ENCODE results near the gene SHCBP1L. TPM values are rescaled to one million over a fixed set of nuclear protein-coding genes. Genes with fewer than 3 reads are reported as not detected.
"Not testable (repeated sequence)": the region's sequence is repeated elsewhere in the genome, so short reads cannot be mapped to it uniquely, and the experiment has no call there.

The SHCBP1L gene
- total RNA-seq, 1 donor from 2014 or later, result under 0.01 TPM

DNA sequence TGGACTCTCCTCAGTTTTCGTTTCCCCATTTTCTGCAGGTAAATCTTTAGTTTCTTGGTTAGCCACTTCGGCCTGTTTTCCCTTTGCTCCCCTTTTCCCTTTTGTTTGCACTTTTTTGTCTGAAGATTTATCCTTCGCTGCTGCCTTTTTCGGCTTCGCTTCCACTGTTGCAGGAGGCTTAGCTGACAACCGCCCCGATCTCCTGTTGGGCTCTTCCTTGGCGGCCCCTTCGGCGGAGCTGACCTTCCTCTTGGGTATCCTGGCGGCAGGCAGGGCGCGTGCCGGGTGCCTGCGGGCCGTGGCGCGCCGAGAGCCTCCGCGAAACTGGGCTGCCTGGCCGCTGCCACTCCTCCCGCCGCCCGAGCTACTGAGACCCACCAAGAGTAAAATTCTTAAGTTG lies 10.8 kb downstream of the SHCBP1L start:
- not testable (repeated sequence) for H3K27ac ChIP-seq (ENCODE audit: low read depth, low read length); H3K36me3 ChIP-seq (ENCODE audit: control insufficient read depth in 3 of 3, insufficient read depth in 3 of 3, low read length in 3 of 3); H3K9me3 ChIP-seq (ENCODE audit: control insufficient read depth in 3 of 3, low read length in 3 of 3); H3K27me3 ChIP-seq (ENCODE audit: control insufficient read depth in 3 of 3, insufficient read depth in 3 of 3, low read length in 3 of 3); H3K4me3 ChIP-seq (ENCODE audit: low read length in 3 of 3); H3K4me1 ChIP-seq (ENCODE audit: control insufficient read depth in 3 of 3, insufficient read depth in 3 of 3, low read length in 3 of 3); H3K9ac ChIP-seq (ENCODE audit: low read depth in 1 of 3, low read length in 3 of 3)

DNA sequence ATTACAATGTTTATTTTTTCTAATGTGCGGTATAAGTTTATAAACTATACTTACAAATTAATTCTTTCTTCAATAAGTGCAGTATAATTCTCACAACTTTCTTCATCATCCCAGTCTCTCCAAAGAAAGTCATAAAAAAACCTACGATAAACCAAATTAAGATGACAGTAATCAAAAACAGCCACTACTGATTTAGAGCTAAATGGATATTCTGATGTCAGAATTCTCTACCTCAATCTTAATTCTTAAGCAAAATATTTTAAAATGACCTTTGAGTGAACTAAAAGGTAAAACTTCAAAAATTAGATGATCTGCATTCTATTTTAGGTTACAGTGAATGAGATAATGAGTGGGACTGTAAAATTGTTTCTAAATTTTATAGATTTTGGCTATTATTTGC lies 13.6 kb downstream of the SHCBP1L start:
- no peak overlapping the region for H3K4me3 ChIP-seq (ENCODE audit: low read length in 3 of 3)
- no peaks in the 10 kb centered on the region for H3K9me3 ChIP-seq (ENCODE audit: control insufficient read depth in 3 of 3, low read length in 3 of 3)
- no peaks in the 10 kb centered on the region for H3K4me1 ChIP-seq (ENCODE audit: control insufficient read depth in 3 of 3, insufficient read depth in 3 of 3, low read length in 3 of 3)
- peaks cover 0 to 7% (median 0%) of the 10 kb centered on the region in 3 donors for H3K27me3 ChIP-seq (ENCODE audit: control insufficient read depth in 3 of 3, insufficient read depth in 3 of 3, low read length in 3 of 3)
- no peak overlapping the region for H3K9ac ChIP-seq (ENCODE audit: low read depth in 1 of 3, low read length in 3 of 3)
- no peak overlapping the region for H3K27ac ChIP-seq (ENCODE audit: low read depth, low read length)
- H3K36me3 ChIP-seq (ENCODE audit: control insufficient read depth in 3 of 3, insufficient read depth in 3 of 3, low read length in 3 of 3), result no peaks in the 10 kb centered on the region

DNA sequence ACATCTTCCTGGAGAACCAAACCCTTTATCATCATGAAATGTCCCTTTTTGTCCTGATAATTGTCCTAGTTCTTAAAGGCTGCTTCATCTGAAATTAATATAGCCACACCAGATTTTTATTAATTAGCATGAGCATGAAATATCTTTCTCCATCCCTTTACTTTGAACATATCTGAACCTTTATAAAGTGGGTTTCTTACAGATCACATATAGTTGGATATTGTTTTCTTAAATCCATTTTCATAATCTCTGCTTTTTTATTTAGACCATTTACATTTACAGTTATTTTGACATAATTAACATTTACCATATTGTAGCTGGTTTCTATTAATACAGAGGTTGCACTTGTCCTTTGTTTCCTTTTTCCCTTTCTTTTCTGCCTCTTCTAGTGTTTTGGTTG lies 17.2 kb downstream of the SHCBP1L start:
- Histone ChIP-seq H3K36me3 (ENCODE audit: control insufficient read depth in 3 of 3, insufficient read depth in 3 of 3, low read length in 3 of 3) (no peaks in the 10 kb centered on the region), H3K27me3 (ENCODE audit: control insufficient read depth in 3 of 3, insufficient read depth in 3 of 3, low read length in 3 of 3) (peaks cover 0 to 2% (median 0%) of the 10 kb centered on the region in 3 donors), H3K4me1 (ENCODE audit: control insufficient read depth in 3 of 3, insufficient read depth in 3 of 3, low read length in 3 of 3) (no peaks in the 10 kb centered on the region), H3K4me3 (ENCODE audit: low read length in 3 of 3) (no peak overlapping the region), H3K9me3 (ENCODE audit: control insufficient read depth in 3 of 3, low read length in 3 of 3) (peaks cover 0 to 3% (median 0%) of the 10 kb centered on the region in 3 donors), H3K27ac (ENCODE audit: low read depth, low read length) (no peak overlapping the region), H3K9ac (ENCODE audit: low read depth in 1 of 3, low read length in 3 of 3) (no peak overlapping the region)

DNA sequence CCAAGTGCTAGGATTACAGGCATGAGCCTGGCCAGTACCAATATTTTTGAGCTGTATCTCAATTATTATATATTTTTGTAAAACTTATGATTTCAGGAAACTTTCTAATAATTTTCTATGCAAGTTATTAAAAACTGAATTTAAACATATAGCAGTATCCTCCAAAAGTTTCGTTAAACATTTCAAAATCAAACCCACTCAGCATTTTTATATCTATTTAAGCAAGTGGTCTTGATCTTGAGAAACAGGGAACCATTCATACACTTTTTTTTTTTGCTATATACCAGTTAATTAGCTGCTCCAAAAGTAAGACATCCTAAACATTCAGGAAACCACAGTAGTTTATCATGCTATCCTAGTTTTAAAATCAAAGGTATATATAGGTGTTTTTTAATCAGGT lies 22.0 kb downstream of the SHCBP1L start:
- no peak overlapping the region for H3K9ac ChIP-seq (ENCODE audit: low read depth in 1 of 3, low read length in 3 of 3)
- H3K27me3 ChIP-seq (ENCODE audit: control insufficient read depth in 3 of 3, insufficient read depth in 3 of 3, low read length in 3 of 3), result no peaks in the 10 kb centered on the region
- no peak overlapping the region for H3K4me3 ChIP-seq (ENCODE audit: low read length in 3 of 3)
- no peak overlapping the region for H3K27ac ChIP-seq (ENCODE audit: low read depth, low read length)
- H3K9me3 ChIP-seq (ENCODE audit: control insufficient read depth in 3 of 3, low read length in 3 of 3), result peaks cover 0 to 3% (median 0%) of the 10 kb centered on the region in 3 donors
- H3K4me1 ChIP-seq (ENCODE audit: control insufficient read depth in 3 of 3, insufficient read depth in 3 of 3, low read length in 3 of 3), result no peaks in the 10 kb centered on the region
- H3K36me3 ChIP-seq (ENCODE audit: control insufficient read depth in 3 of 3, insufficient read depth in 3 of 3, low read length in 3 of 3), result no peaks in the 10 kb centered on the region

DNA sequence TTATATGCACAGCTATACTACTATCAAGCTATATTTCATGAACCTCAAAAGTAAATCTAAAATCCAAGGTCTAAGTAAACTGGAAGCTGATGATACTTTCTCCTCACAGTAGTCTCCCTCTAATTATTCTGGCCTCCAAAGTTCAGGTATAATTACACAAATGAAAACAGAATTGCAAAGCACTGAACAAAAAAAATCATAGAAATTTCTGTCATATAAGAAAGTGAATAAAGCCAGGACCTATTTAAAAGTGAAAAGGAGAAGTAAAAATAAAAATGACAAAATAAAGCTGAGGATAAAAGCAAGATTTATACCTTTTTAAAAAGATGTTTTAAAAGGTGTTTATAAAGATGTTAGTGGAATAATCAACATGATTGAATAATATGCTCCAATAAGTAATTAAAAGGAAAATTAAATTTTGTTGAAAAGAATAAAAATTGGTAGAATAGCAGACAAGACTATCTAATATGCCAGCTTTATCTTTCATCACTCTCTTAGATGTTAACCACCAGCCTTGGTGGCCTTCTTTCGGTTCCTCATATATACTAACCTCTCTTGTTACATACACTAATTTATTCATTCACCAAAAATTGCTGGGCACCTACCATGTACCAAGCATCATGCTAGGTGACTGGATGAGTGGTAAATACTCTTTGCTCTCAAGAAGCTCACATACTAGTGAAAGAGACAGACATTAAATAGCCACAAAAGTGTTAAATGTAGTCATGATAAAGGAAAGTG lies 25.1 kb downstream of the SHCBP1L start:
- H3K36me3 ChIP-seq (ENCODE audit: control insufficient read depth in 3 of 3, insufficient read depth in 3 of 3, low read length in 3 of 3), result no peaks in the 10 kb centered on the region
- no peaks in the 10 kb centered on the region for H3K9me3 ChIP-seq (ENCODE audit: control insufficient read depth in 3 of 3, low read length in 3 of 3)
- H3K9ac ChIP-seq (ENCODE audit: low read depth in 1 of 3, low read length in 3 of 3), result no peak overlapping the region
- H3K4me3 ChIP-seq (ENCODE audit: low read length in 3 of 3), result no peak overlapping the region
- no peaks in the 10 kb centered on the region for H3K27me3 ChIP-seq (ENCODE audit: control insufficient read depth in 3 of 3, insufficient read depth in 3 of 3, low read length in 3 of 3)
- no peaks in the 10 kb centered on the region for H3K4me1 ChIP-seq (ENCODE audit: control insufficient read depth in 3 of 3, insufficient read depth in 3 of 3, low read length in 3 of 3)
- H3K27ac ChIP-seq (ENCODE audit: low read depth, low read length), result no peak overlapping the region

DNA sequence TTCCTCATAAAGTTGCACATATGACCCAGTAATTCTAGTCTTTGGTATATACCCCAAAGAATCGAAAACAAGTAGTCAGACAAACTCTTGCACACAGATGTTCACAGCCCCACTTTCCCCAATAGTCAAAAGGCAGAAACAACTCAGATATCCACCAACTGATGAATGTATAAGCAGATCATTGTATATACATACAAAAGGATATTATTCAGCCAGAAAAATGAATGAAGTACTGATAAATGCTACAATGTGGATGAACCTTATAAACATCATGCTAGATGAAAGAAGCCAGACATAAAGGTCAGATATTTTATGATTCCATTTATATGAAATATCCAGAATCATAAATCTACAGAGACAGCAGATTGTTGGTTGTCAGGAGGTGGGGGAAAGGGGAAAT lies 27.3 kb downstream of the SHCBP1L start:
- H3K36me3 ChIP-seq (ENCODE audit: control insufficient read depth in 3 of 3, insufficient read depth in 3 of 3, low read length in 3 of 3), result no peaks in the 10 kb centered on the region
- H3K4me3 ChIP-seq (ENCODE audit: low read length in 3 of 3), result no peak overlapping the region
- no peaks in the 10 kb centered on the region for H3K9me3 ChIP-seq (ENCODE audit: control insufficient read depth in 3 of 3, low read length in 3 of 3)
- no peak overlapping the region for H3K27ac ChIP-seq (ENCODE audit: low read depth, low read length)
- no peaks in the 10 kb centered on the region for H3K4me1 ChIP-seq (ENCODE audit: control insufficient read depth in 3 of 3, insufficient read depth in 3 of 3, low read length in 3 of 3)
- peaks cover 0 to 4% (median 0%) of the 10 kb centered on the region in 3 donors for H3K27me3 ChIP-seq (ENCODE audit: control insufficient read depth in 3 of 3, insufficient read depth in 3 of 3, low read length in 3 of 3)
- no peak overlapping the region for H3K9ac ChIP-seq (ENCODE audit: low read depth in 1 of 3, low read length in 3 of 3)

DNA sequence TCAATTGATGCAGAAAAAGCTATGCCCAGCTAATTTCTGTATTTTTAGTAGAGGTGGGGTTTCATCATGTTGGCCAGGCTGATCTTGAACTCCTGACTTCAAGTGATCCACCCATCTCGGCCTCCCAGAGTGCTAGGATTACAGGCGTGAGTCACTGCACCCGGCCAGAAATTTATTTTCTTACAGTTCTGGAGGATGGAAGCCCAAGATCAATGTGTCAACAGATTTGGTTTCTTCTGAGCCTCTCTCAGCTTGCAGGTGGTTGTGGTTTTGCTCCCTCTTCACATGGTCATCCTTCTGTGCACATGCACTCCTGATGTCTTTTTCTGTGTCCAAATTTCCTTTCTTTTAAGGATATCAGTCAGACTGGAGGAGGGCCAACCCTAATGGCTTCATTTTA lies 35.6 kb downstream of the SHCBP1L start:
- Histone ChIP-seq H3K27ac (ENCODE audit: low read depth, low read length) (no peak overlapping the region), H3K9me3 (ENCODE audit: control insufficient read depth in 3 of 3, low read length in 3 of 3) (no peaks in the 10 kb centered on the region), H3K4me1 (ENCODE audit: control insufficient read depth in 3 of 3, insufficient read depth in 3 of 3, low read length in 3 of 3) (no peaks in the 10 kb centered on the region), H3K27me3 (ENCODE audit: control insufficient read depth in 3 of 3, insufficient read depth in 3 of 3, low read length in 3 of 3) (peaks cover 0 to 6% (median 0%) of the 10 kb centered on the region in 3 donors), H3K9ac (ENCODE audit: low read depth in 1 of 3, low read length in 3 of 3) (no peak overlapping the region), H3K36me3 (ENCODE audit: control insufficient read depth in 3 of 3, insufficient read depth in 3 of 3, low read length in 3 of 3) (no peaks in the 10 kb centered on the region), H3K4me3 (ENCODE audit: low read length in 3 of 3) (no peak overlapping the region)

DNA sequence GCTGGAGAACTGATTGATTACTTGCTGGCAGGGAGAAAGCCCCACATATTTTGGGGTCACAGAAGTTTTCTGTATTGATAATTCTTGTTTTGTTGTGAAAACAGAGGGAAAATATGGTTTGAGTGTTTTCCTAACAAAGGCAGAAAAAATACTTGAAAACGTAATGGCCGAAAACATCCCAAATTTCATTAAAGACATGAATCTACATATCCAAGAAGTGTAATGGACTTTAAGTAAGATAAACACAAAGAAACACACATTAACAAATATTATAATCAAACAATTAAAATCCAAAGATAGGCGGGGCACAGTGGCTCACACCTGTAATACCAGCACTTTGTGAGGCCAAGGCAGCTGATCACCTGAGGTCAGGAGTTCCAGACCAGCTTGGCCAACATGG lies 39.6 kb downstream of the SHCBP1L start:
- no peaks in the 10 kb centered on the region for H3K36me3 ChIP-seq (ENCODE audit: control insufficient read depth in 3 of 3, insufficient read depth in 3 of 3, low read length in 3 of 3)
- no peaks in the 10 kb centered on the region for H3K9me3 ChIP-seq (ENCODE audit: control insufficient read depth in 3 of 3, low read length in 3 of 3)
- no peak overlapping the region for H3K4me3 ChIP-seq (ENCODE audit: low read length in 3 of 3)
- H3K27me3 ChIP-seq (ENCODE audit: control insufficient read depth in 3 of 3, insufficient read depth in 3 of 3, low read length in 3 of 3), result no peaks in the 10 kb centered on the region
- no peaks in the 10 kb centered on the region for H3K4me1 ChIP-seq (ENCODE audit: control insufficient read depth in 3 of 3, insufficient read depth in 3 of 3, low read length in 3 of 3)
- no peak overlapping the region for H3K27ac ChIP-seq (ENCODE audit: low read depth, low read length)
- no peak overlapping the region for H3K9ac ChIP-seq (ENCODE audit: low read depth in 1 of 3, low read length in 3 of 3)

DNA sequence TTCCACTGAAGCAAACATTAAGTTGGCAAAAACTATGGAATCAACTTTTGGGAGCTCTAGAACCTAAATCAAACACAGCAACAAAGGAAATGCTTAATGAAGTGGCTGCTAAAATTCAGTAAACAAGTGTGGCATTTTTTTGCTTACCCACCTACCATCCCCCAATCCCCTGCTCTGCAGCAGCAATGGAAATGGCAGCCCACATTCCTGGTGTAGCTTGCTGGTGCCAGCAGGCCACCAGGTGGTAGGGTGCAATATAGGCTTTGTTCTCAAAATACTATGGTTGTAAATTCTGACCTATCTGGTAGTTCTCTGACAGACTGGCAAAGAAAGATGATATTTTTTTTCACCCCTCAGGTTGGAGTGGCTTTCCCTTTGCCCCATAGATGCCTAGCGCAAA lies 42.8 kb downstream of the SHCBP1L start:
- H3K4me1 ChIP-seq (ENCODE audit: control insufficient read depth in 3 of 3, insufficient read depth in 3 of 3, low read length in 3 of 3), result no peaks in the 10 kb centered on the region
- no peaks in the 10 kb centered on the region for H3K27me3 ChIP-seq (ENCODE audit: control insufficient read depth in 3 of 3, insufficient read depth in 3 of 3, low read length in 3 of 3)
- no peak overlapping the region for H3K4me3 ChIP-seq (ENCODE audit: low read length in 3 of 3)

DNA sequence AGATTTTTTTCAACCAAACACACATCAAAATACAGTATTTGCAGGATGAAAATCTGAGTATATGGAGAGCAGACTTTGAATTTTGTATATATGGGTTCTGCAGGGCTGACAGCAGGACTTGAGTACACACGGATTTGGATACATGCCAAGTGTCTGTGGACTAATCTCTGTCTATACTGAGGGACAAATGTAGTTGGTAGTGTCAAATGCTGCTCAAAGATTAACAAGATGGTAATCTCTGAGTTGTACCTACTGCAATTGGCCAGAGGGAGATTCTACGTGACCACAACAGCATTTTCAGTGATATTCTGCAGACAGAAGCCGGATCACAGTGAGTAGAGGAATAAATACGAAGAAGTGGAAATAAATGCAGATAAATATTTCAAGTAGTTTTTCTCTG lies 43.4 kb downstream of the SHCBP1L start:
- H3K27ac ChIP-seq (ENCODE audit: low read depth, low read length), result no peak overlapping the region
- H3K9me3 ChIP-seq (ENCODE audit: control insufficient read depth in 3 of 3, low read length in 3 of 3), result no peaks in the 10 kb centered on the region
- H3K36me3 ChIP-seq (ENCODE audit: control insufficient read depth in 3 of 3, insufficient read depth in 3 of 3, low read length in 3 of 3), result no peaks in the 10 kb centered on the region
- no peak overlapping the region for H3K4me3 ChIP-seq (ENCODE audit: low read length in 3 of 3)
- H3K4me1 ChIP-seq (ENCODE audit: control insufficient read depth in 3 of 3, insufficient read depth in 3 of 3, low read length in 3 of 3), result no peaks in the 10 kb centered on the region
- no peak overlapping the region for H3K9ac ChIP-seq (ENCODE audit: low read depth in 1 of 3, low read length in 3 of 3)
- no peaks in the 10 kb centered on the region for H3K27me3 ChIP-seq (ENCODE audit: control insufficient read depth in 3 of 3, insufficient read depth in 3 of 3, low read length in 3 of 3)

More for the DNA sequence above, 42.8 kb downstream of the SHCBP1L start:
- no peaks in the 10 kb centered on the region for H3K36me3 ChIP-seq (ENCODE audit: control insufficient read depth in 3 of 3, insufficient read depth in 3 of 3, low read length in 3 of 3)
- H3K9ac ChIP-seq (ENCODE audit: low read depth in 1 of 3, low read length in 3 of 3), result no peak overlapping the region
- no peaks in the 10 kb centered on the region for H3K9me3 ChIP-seq (ENCODE audit: control insufficient read depth in 3 of 3, low read length in 3 of 3)
- no peak overlapping the region for H3K27ac ChIP-seq (ENCODE audit: low read depth, low read length)
